Liver (tissue), 3 donors: Measurements from ENCODE around the gene PDZD2.

Experiments
- CTCF ChIP-seq: fragments of 150-350 bp; IDR thresholded peaks from 2 replicates; pipeline ENCODE4 v1.5.1; 2017; ENCODE audit warnings: improper control_type of control experiment, low read depth, low read length; ENCODE audit not compliant: missing input control
- JUND ChIP-seq, 2 donors: IDR thresholded peaks; 2 replicates each; pipeline ENCODE4 v1.6.1; 2016; ENCODE audit warnings: antibody characterized with exemption in 2 of 2
- RAD21 ChIP-seq, 2 donors: IDR thresholded peaks; 2 replicates each; pipeline ENCODE4 v1.6.1; 2016; ENCODE audit warnings: antibody characterized with exemption in 2 of 2, mild to moderate bottlenecking in 2 of 2
- REST ChIP-seq: IDR thresholded peaks from 2 replicates; pipeline ENCODE4 v1.6.1; 2016; ENCODE audit warnings: antibody characterized with exemption, mild to moderate bottlenecking
- YY1 ChIP-seq: IDR thresholded peaks from 2 replicates; pipeline ENCODE4 v1.6.1; 2016; ENCODE audit warnings: antibody characterized with exemption, mild to moderate bottlenecking
- donor health status: healthy.
- donor health status: healthy.

DNA sequence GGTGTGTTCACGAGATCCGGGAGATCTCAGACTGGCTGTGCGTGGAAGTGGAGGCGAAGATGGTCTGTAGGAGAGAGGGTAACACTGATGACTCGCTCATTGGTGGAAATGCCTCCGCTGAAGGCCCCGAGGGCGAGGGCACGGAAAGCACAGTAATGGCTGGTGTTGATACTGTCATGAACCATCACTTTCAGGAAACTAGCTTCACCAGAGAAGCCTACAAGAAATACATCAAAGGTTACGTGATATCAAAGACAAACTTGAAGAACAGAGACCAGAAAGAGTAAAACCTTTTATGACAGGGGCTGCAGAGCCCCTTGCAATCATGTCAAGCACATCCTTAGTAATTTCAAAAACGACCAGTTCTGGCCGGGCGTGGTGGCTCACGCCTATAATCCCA, 269.5 kb downstream of the PDZD2 start:
- TF ChIP-seq CTCF: no peak
- no peak for TF ChIP-seq REST
- no peak for TF ChIP-seq YY1
- TF ChIP-seq RAD21 (IDR thresholded peaks at IDR 0.05): no peak
- no peak for TF ChIP-seq JUND (IDR thresholded peaks at IDR 0.05)
